GM21619 (cell line): ENCODE data around the gene FGFRL1.
A peak's percentile ranks its signal among the peaks of the same experiment; 100 is the strongest.

Experiments used
- ATAC-seq: cut with Tn5 transposase; IDR thresholded peaks from one replicate; pipeline ENCODE4 v1.9.1; 2021; ENCODE audit not compliant: unreplicated experiment

The FGFRL1 gene

DNA sequence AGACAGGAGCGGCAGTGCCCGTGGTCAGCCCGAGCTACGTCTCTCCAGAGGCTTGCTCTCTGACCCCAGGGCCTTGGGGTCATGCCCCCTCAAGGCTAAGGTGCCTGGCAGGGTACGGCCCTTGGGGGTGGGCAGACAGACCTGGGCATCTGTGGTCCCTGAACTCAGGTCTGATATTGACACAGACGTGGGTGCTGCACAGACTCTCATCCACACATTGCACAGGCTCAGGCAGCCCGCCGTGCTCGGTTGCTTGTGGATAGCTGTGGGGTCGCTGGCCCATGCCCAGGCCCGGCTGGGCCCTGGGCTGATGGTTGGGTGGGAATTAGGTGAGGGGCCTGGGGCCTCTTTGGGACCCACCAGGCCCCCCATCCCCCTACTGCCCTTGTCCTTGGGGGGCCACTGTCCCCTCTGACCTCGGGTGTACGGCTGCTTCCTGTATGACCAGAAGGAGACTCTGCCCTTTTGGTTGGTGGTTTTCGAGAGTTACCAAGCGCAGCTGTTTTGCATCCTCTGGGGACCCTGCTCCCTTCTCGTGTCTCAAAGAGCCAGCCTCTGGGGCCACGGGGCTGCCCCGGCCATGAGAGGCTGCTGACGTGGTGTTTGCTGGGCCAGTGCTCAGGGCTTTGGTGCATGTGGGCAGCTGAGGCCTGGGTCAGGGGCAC is 10.1 kb downstream of the FGFRL1 start:
- ATAC-seq: peak; percentile 88

DNA sequence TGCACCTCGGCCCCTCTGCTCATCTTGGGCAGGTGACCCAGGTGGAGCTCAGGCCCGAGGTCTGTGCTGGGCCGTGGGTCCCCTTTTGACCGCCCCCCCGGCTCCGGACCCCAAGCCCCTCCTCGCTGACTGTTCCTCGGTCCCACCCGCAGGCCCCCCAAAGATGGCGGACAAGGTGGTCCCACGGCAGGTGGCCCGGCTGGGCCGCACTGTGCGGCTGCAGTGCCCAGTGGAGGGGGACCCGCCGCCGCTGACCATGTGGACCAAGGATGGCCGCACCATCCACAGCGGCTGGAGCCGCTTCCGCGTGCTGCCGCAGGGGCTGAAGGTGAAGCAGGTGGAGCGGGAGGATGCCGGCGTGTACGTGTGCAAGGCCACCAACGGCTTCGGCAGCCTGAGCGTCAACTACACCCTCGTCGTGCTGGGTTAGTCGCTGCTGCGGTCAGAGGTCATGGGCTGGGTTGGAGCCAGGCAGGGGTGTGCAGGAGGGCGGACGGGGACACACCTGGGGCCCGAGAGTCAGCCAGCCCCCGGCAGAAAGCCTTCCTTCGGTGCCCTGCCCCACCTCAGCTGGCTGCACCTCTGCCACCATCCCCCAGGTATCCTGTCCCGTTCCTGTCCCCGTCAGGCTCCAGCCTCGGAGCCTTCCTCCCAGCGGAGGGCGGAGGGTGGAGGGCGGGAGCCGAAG is 10.8 kb downstream of the FGFRL1 start:
- ATAC-seq: no peak

GRCh38 chr4:1022739-1023066 is 11.3 kb downstream of the FGFRL1 start:
- ATAC-seq: no peak

DNA sequence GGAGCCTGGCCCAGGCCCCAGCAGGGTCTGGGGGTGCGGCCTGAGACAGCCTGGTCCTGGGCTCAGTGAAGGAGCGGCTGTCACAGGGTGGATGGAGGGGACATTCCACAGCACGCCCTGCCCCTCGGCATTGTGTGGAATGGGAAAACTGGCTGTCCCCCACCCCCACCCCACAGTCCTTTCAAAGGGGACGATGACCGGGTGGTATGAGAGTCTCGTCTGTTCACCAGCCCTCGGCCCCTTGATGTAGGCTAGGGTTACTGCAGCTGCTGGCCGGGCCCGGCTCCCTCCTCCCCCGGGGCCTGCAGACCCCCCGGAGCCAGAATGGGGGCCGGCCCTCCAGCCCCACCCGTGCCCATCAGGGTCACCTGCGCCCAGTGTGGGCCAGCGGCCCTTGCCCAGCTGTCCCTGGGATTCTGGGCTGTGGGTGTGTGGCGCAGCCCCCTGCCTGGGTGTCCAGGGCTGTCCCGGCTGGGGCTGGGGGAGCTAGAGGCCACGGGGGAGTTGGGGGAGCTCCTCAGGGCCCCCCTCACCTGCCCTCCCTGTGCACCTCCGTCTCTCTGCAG is 11.7 kb downstream of the FGFRL1 start:
- no peak for ATAC-seq

GRCh38 chr4:1023895-1024740 is 12.7 kb downstream of the FGFRL1 start:
- no peak for ATAC-seq

GRCh38 chr4:1024882-1025545 is 13.6 kb downstream of the FGFRL1 start:
- ATAC-seq: no peak

DNA sequence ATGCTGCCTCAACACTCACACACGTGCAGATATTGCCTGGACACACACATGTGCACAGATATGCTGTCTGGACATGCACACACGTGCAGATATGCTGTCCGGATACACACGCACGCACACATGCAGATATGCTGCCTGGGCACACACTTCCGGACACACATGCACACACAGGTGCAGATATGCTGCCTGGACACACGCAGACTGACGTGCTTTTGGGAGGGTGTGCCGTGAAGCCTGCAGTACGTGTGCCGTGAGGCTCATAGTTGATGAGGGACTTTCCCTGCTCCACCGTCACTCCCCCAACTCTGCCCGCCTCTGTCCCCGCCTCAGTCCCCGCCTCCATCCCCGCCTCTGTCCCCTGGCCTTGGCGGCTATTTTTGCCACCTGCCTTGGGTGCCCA is 14.7 kb downstream of the FGFRL1 start:
- peak; percentile 54 for ATAC-seq

- ATAC-seq: no peak
Observed at GRCh38 chr4:1027219-1027914, 15.9 kb downstream of the FGFRL1 start.

- ATAC-seq: no peak
Observed at GRCh38 chr4:1027915-1028238, 16.5 kb downstream of the FGFRL1 start.

- ATAC-seq: no peak
Observed at GRCh38 chr4:1028574-1029220, 17.3 kb downstream of the FGFRL1 start.

DNA sequence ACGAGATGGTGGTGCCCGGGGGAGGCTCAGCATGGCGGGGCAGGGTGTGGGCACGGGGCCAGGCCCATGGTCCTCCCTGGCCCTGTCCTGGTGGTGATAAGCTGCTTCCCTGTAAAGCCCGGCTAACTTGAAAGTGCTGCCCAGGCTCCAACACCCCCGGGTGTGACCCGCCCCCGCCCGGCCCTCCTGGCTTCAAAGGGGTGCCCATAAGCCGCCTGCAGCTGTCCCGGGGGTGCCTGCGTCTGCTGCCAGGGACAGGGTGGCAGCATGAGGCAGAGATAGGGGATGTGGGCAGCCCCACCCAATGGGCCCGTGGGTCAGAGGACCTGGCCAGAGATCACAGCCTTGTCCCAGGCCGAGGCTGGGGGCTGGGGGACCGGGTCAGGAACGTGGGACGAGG is 18.1 kb downstream of the FGFRL1 start:
- ATAC-seq: no peak

DNA sequence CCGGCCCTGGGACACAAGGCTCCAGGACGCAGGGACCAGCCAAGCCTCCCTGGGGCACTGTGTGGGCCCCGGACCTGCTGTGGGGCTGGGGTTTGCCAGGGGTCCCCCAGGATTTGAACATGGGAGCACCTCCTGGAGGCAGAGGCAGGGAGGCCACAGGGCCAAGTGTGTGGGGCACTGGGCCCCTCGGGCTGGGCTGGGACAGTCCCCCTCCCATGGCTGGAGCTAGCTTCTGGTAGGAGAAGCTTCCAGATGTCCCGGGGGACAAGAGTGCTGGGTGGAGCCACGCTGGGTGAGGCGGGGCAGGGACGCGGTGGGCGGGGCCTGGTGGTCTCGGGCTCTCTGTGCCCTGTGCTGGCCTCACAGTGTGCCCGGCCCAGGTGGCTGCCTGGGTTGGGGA is 18.6 kb downstream of the FGFRL1 start:
- no peak for ATAC-seq

DNA sequence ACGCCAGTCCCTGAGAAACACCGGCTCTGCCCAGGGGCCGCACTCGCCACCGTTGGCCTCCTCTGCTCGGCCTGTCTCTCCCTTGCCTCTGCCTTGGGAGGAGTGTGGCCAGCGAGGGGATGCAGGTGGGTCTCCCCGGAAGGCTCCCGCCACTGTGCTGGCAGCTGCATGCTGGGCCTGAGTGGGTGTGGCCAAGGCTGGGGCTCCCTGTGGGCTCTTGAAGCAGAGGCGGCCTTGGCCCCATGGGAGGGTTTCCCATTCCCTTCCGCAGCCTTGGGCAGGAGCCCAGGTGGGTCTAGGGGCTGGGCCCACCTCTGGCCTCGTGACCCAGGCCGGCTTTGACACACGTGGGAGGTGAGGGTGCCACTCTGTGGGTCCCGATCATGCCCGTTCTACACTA is 19.1 kb downstream of the FGFRL1 start:
- ATAC-seq: no peak

- no peak for ATAC-seq
Observed at GRCh38 chr4:1031346-1031745, 19.9 kb downstream of the FGFRL1 start.

- no peak for ATAC-seq
Observed at GRCh38 chr4:1031956-1032795, 20.8 kb downstream of the FGFRL1 start.

DNA sequence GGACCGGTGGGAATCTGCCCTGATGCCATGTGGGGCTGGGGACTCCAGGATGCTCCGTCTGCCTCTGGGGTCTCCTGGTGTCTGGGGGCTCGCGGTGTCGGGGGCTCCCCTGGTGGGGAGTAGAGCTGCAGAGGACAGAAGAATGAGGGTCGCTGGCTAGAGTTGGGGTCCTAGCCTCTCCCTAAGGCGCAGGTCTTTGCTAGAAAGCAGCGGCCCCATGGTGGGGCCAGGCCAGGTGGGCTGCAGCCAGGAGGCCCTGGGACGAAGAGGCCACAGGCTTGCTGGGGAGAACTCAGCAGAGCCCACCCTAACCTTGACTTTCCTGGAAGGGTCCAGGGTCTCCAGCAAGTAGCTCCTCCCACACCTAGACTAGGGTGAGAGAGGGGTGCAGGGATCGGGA is 21.4 kb downstream of the FGFRL1 start:
- ATAC-seq: no peak

- no peak for ATAC-seq
Observed at GRCh38 chr4:1033840-1034551, 22.6 kb downstream of the FGFRL1 start.

- ATAC-seq: no peak
Observed at GRCh38 chr4:1035510-1035909, 24.1 kb downstream of the FGFRL1 start.

DNA sequence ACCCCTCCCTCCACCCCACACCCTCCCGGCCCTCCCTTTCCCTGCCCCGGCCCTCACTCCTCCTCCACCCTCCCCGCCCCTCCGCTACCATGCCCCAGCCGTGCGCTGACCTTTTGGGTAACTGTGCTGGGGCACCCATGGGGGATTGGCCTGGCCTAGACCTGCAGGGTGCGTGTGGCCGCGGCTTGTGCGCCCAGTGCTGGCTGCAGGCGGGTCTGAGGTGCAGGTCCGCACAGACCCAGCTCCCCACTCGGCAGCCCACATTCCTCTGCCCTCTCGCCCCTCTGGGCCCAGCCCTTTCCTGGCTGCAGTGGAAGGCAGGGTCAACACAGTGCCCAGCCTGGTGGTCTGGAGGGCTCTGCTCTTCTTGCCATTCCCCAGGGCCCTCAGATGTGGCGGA is 24.7 kb downstream of the FGFRL1 start:
- no peak for ATAC-seq
